Measurements from ENCODE around the gene PHF23. TPM values are rescaled to one million over a fixed set of nuclear protein-coding genes. Genes with fewer than 3 reads are reported as not detected.
A peak's percentile ranks its signal among the peaks of the same experiment; 100 is the strongest.

Gene PHF23
- total RNA-seq, 1 experiment from 2014 or later: 110 TPM

DNA sequence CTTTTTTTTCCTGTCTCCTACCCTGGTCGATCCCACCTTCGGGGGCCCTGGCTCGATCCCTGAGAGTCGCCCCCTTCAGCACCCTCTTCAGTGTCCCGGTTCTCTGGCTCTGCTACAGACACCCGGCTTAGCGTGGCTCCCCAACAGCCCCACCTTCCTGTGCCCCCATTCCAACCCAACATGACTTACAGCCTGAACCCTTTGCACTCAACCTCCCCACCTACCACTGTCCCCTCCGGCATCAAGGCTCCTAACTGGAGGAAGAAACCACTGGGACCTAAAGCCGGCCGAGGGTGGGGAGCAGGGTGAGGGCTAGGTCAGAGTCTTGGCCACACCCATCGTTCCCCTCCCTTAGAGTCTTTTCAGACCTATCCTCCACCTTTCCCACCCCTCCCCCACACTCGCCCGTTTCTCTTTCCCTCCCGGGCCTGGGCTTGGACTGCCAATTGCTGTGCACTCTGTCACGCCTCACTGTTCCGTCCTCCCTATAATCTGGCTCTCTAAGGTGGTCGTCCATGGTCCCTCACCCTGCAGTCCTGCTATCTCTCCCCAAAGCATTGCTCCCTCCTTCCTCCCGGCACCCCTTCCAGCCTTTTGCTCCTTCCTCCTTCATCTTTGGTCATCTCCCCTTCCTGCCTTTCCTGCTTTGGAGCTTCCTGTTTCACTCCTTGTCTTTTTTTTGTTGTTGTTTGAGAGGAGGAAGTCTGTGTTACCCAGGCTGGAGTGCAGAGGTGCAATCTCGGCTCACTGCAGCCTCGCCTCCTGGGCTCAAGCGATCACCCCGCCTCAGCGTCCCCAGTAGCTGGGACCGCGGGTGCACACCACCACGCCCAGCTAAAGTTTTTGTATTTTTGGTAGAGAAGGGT is 23.9 kb upstream of the PHF23 start:
- DNase-seq: peak; percentile 96
- Histone ChIP-seq H3K27me3 (ENCODE audit: insufficient read depth, low read length) (no peaks in the 10 kb centered on the region), H3K79me1 (ENCODE audit: insufficient read depth, low read depth, low read length, poor library complexity, severe bottlenecking) (no peaks in the 10 kb centered on the region), H3T11ph (ENCODE audit: low read length) (no peak overlapping the region), H3K4ac (ENCODE audit: low read depth, low read length) (no peak overlapping the region), H3K4me1 (ENCODE audit: insufficient read depth, low read length) (peaks cover 4% of the 10 kb centered on the region; the same call in 1 of the 2 replicates), H3K4me2 (ENCODE audit: insufficient read depth, insufficient read length, low read length) (peak overlapping the region; percentile 76), H4K20me1 (ENCODE audit: control insufficient read depth, insufficient read depth, insufficient read length) (no peaks in the 10 kb centered on the region), H3K18ac (ENCODE audit: insufficient read length, low read depth, low read length) (peak overlapping the region; percentile 61), H2BK20ac (ENCODE audit: low read depth, low read length, poor library complexity, severe bottlenecking) (no peak overlapping the region), H2BK12ac (ENCODE audit: insufficient read length, low read depth, low read length) (no peak overlapping the region), H3K79me2 (ENCODE audit: insufficient read depth, low read length) (peaks cover 7% of the 10 kb centered on the region; the same call in 1 of the 2 replicates), H2AK5ac (ENCODE audit: insufficient read length, low read length) (no peak overlapping the region), H3K56ac (ENCODE audit: insufficient read length, low read depth, low read length) (no peak overlapping the region), H2BK120ac (ENCODE audit: low read depth, low read length, poor library complexity, severe bottlenecking) (no peak overlapping the region), H4K5ac (ENCODE audit: insufficient read length, low read depth, low read length) (no peak overlapping the region), H3K9me3 (ENCODE audit: control insufficient read depth, low read depth, low read length) (no peaks in the 10 kb centered on the region), H3K14ac (ENCODE audit: insufficient read depth, low read length) (peak overlapping the region; percentile 65), H3K23me2 (ENCODE audit: insufficient read length, low read depth, low read length, poor library complexity, severe bottlenecking) (peaks cover 25% of the 10 kb centered on the region), H2BK15ac (ENCODE audit: low read depth, low read length) (no peak overlapping the region), H3K27ac (ENCODE audit: insufficient read length, low read depth, low read length) (peak overlapping the region; percentile 6), H4K91ac (ENCODE audit: insufficient read length, low read depth, low read length) (no peak overlapping the region), H3K23ac (ENCODE audit: insufficient read length, low read depth, low read length) (no peak overlapping the region), H2BK5ac (ENCODE audit: insufficient read length, low read length) (no peak overlapping the region), H3K9ac (ENCODE audit: extremely low read depth, insufficient read length, low read length) (peak overlapping the region; percentile 68), H2AFZ (ENCODE audit: low read length) (no peak overlapping the region), H4K8ac (replicated peaks; ENCODE audit: insufficient read length, low read depth, low read length) (no peak overlapping the region)
- peak overlapping the region; percentile 95 to 100 (median 99) for H3K27ac Mint-ChIP-seq
- peaks cover 2% of the 10 kb centered on the region; the same call in 1 of the 2 replicates for H3K27me3 Mint-ChIP-seq (ENCODE audit: low read depth)
- WGBS (ENCODE audit: extremely low coverage, insufficient read length, low lambda C conversion rate): no CpG with 5 or more reads among the region's 26 CpGs
- peaks cover 32 to 48% of the 10 kb centered on the region in 2 experiments for H3K4me1 Mint-ChIP-seq
- peaks cover 3 to 26% (median 25%) of the 10 kb centered on the region in 3 experiments for H3K36me3 Mint-ChIP-seq (ENCODE audit: insufficient read depth in 1 of 3, low read depth in 3 of 3)
- H3K4me3 Mint-ChIP-seq: peak overlapping the region; percentile 86 to 93
- TF ChIP-seq, protein P1, sequence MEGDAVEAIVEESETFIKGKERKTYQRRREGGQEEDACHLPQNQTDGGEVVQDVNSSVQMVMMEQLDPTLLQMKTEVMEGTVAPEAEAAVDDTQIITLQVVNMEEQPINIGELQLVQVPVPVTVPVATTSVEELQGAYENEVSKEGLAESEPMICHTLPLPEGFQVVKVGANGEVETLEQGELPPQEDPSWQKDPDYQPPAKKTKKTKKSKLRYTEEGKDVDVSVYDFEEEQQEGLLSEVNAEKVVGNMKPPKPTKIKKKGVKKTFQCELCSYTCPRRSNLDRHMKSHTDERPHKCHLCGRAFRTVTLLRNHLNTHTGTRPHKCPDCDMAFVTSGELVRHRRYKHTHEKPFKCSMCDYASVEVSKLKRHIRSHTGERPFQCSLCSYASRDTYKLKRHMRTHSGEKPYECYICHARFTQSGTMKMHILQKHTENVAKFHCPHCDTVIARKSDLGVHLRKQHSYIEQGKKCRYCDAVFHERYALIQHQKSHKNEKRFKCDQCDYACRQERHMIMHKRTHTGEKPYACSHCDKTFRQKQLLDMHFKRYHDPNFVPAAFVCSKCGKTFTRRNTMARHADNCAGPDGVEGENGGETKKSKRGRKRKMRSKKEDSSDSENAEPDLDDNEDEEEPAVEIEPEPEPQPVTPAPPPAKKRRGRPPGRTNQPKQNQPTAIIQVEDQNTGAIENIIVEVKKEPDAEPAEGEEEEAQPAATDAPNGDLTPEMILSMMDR (conservative IDR thresholded peaks at IDR 0.05): no peak
- peaks cover 0 to 4% of the 10 kb centered on the region in 2 experiments; a peak in 1 of 5 replicates for H3K9me3 Mint-ChIP-seq
